HL-60 (cell line): ENCODE results near the gene NBAS.

Experiments used
- DNase-seq, 2 experiments: peaks; one replicate each; pipeline ENCODE4 v3.0.0-alpha.2; 2010 to 2020; ENCODE audit warnings: low read depth in 1 of 2, low spot score in 1 of 2
- H3K27ac ChIP-seq: fragments of 250-450 bp; sonication (Bioruptor Pico); replicated peaks from 2 replicates; pipeline ENCODE4 v1.5.1; 2020; ENCODE audit warnings: mild to moderate bottlenecking, moderate library complexity
- H3K27me3 ChIP-seq: fragments of 250-450 bp; sonication (Bioruptor Pico); 2 replicates; pipeline ENCODE4 v1.5.1; 2021; ENCODE audit warnings: mild to moderate bottlenecking, moderate library complexity; ENCODE audit not compliant: insufficient read depth, poor library complexity, severe bottlenecking
- H3K4me3 ChIP-seq: replicated peaks from 2 replicates; pipeline ENCODE4 v1.5.1; 2011; ENCODE audit warnings: mild to moderate bottlenecking, control low read depth, low read length; ENCODE audit not compliant: insufficient read depth
- CTCF ChIP-seq: IDR thresholded peaks from one replicate; pipeline ENCODE4 v1.5.1; 2011; ENCODE audit warnings: low read length, control low read depth, inconsistent platforms; ENCODE audit not compliant: insufficient read depth
- GABPA ChIP-seq: IDR thresholded peaks from 2 replicates; pipeline ENCODE4 v1.6.1; 2012; ENCODE audit warnings: low read depth
- POLR2AphosphoS5 ChIP-seq: IDR thresholded peaks from 2 replicates; pipeline ENCODE4 v1.6.1; 2012; ENCODE audit warnings: low read depth
- REST ChIP-seq: IDR thresholded peaks from 2 replicates; pipeline ENCODE4 v1.6.1; 2012; ENCODE audit warnings: low read depth; ENCODE audit not compliant: insufficient replicate concordance
- SPI1 ChIP-seq: IDR thresholded peaks from 2 replicates; pipeline ENCODE4 v1.6.1; 2012; ENCODE audit warnings: low read depth, mild to moderate bottlenecking, borderline replicate concordance

Gene NBAS

GRCh38 chr2:15225131-15225530 is 336.0 kb downstream of the NBAS start:
- H3K27me3 ChIP-seq = no peaks in the 10 kb centered on the region
- no peak for DNase-seq
- TF ChIP-seq SPI1 = no peak
- TF ChIP-seq POLR2AphosphoS5 = no peak

GRCh38 chr2:15224641-15225040 is 336.5 kb downstream of the NBAS start:
- TF ChIP-seq REST (no peak), POLR2AphosphoS5 (no peak), SPI1 (no peak), GABPA (no peak), CTCF (no peak)
- Histone ChIP-seq H3K27me3 (no peaks in the 10 kb centered on the region), H3K27ac (no peak overlapping the region)

More at GRCh38 chr2:15225131-15225530, 336.0 kb downstream of the NBAS start:
- Histone ChIP-seq H3K4me3 (no peak overlapping the region), H3K27ac (no peak overlapping the region)

GRCh38 chr2:15223887-15224286 is 337.2 kb downstream of the NBAS start:
- Histone ChIP-seq H3K27ac (no peak overlapping the region), H3K27me3 (no peaks in the 10 kb centered on the region), H3K4me3 (no peak overlapping the region)
- no peak for TF ChIP-seq REST
- DNase-seq = no peak

More at GRCh38 chr2:15224641-15225040, 336.5 kb downstream of the NBAS start:
- DNase-seq = no peak
- H3K4me3 ChIP-seq = no peak overlapping the region

- Histone ChIP-seq H3K27ac (no peak overlapping the region), H3K27me3 (no peaks in the 10 kb centered on the region), H3K4me3 (no peak overlapping the region)
- no peak for DNase-seq
- TF ChIP-seq REST (no peak), SPI1 (no peak), CTCF (no peak), GABPA (no peak), POLR2AphosphoS5 (no peak)
Measured at GRCh38 chr2:15222856-15223255, 338.3 kb downstream of the NBAS start.
